IMR-90 (cell line): ENCODE results near the gene NMT1. TPM values are rescaled to one million over a fixed set of nuclear protein-coding genes. Genes with fewer than 3 reads are reported as not detected.

ENCODE experiments used
- ATAC-seq: fragments of 200-7000 bp; cut with Tn5 transposase; 2 replicates; pipeline ENCODE4 v1.9.1; 2020; ENCODE audit warnings: low read depth, mild to moderate bottlenecking, moderate library complexity
- BruUV-seq: library from RNA; stranded (reverse); fragments of 400-500 nt; replicated peaks from 2 replicates; lab custom pipeline; 2021; lab: Mats Ljungman, UMichigan
- CTCF ChIA-PET: fragments of 300-600 bp; formaldehyde crosslinking; extraction: SDS; loops from one replicate; lab custom pipeline; 2021; ENCODE audit warnings: antibody characterized with exemption; lab: Yijun Ruan, JAX
- POLR2A ChIA-PET: fragments of 300-600 bp; sonication (Branson Sonifier 250); formaldehyde crosslinking; loops from one replicate; lab custom pipeline; 2022; ENCODE audit warnings: antibody characterized with exemption; ENCODE audit not compliant: unreplicated experiment; lab: Charles Lee
- DNase-seq: peaks from one replicate; pipeline ENCODE4 v3.0.0; 2013
- H2AFZ ChIP-seq: replicated peaks from 2 replicates; pipeline ENCODE3; 2013; ENCODE audit warnings: low read length, mild to moderate bottlenecking; ENCODE audit not compliant: poor library complexity
- H2AK5ac ChIP-seq: 2 replicates; pipeline ENCODE4 v1.6.1; 2013; ENCODE audit warnings: low read depth, low read length, inconsistent platforms
- H2AK9ac ChIP-seq: replicated peaks from 2 replicates; pipeline ENCODE3; 2013; ENCODE audit warnings: mild to moderate bottlenecking, low read depth, low read length, moderate library complexity; ENCODE audit not compliant: poor library complexity
- H2BK120ac ChIP-seq: 2 replicates; pipeline ENCODE4 v1.6.1; 2013; ENCODE audit warnings: low read depth, low read length, inconsistent platforms
- H2BK15ac ChIP-seq: 3 replicates; pipeline ENCODE4 v1.6.1; 2013; ENCODE audit warnings: low read depth, low read length, inconsistent platforms
- H2BK20ac ChIP-seq: 2 replicates; pipeline ENCODE4 v1.6.1; 2013; ENCODE audit warnings: low read depth, mild to moderate bottlenecking, inconsistent platforms, low read length, moderate library complexity
- H2BK5ac ChIP-seq: 2 replicates; pipeline ENCODE4 v1.6.1; 2013; ENCODE audit warnings: mild to moderate bottlenecking, low read depth, low read length, inconsistent platforms; ENCODE audit not compliant: poor library complexity, severe bottlenecking
- H3K14ac ChIP-seq: replicated peaks from 2 replicates; pipeline ENCODE4 v1.6.1; 2013; ENCODE audit warnings: low read depth, low read length, inconsistent platforms
- H3K18ac ChIP-seq: 2 replicates; pipeline ENCODE4 v1.6.1; 2013; ENCODE audit warnings: low read depth, low read length, control low read depth
- H3K23ac ChIP-seq: 2 replicates; pipeline ENCODE4 v1.6.1; 2013; ENCODE audit warnings: low read depth, low read length, inconsistent platforms
- H3K27ac ChIP-seq: 2 replicates; pipeline ENCODE4 v1.5.1; 2013; ENCODE audit warnings: mild to moderate bottlenecking, control low read depth, low read length; ENCODE audit not compliant: insufficient read depth
- H3K27me3 ChIP-seq: 2 replicates; pipeline ENCODE4 v1.6.1; 2013; ENCODE audit warnings: low read length; ENCODE audit not compliant: control insufficient read depth, insufficient read depth
- H3K36me3 ChIP-seq: 2 replicates; pipeline ENCODE4 v1.6.1; 2013; ENCODE audit warnings: low read length, mixed read lengths; ENCODE audit not compliant: control insufficient read depth, insufficient read depth
- H3K4ac ChIP-seq: 2 replicates; pipeline ENCODE4 v1.6.1; 2013; ENCODE audit warnings: low read depth, low read length, inconsistent platforms
- H3K4me1 ChIP-seq: 2 replicates; pipeline ENCODE4 v1.6.1; 2013; ENCODE audit warnings: low read length, mixed read lengths; ENCODE audit not compliant: control insufficient read depth, insufficient read depth
- H3K4me2 ChIP-seq: 2 replicates; pipeline ENCODE4 v1.6.1; 2013; ENCODE audit warnings: low read depth, mild to moderate bottlenecking, control low read depth, low read length, moderate library complexity
- H3K4me3 ChIP-seq: 2 replicates; pipeline ENCODE4 v1.5.1; 2013; ENCODE audit warnings: low read depth, mild to moderate bottlenecking, control low read depth, low read length, moderate library complexity; ENCODE audit not compliant: insufficient read depth
- H3K56ac ChIP-seq: 2 replicates; pipeline ENCODE4 v1.6.1; 2013; ENCODE audit warnings: low read length, inconsistent platforms; ENCODE audit not compliant: insufficient read depth; ENCODE audit errors: extremely low read depth
- H3K79me1 ChIP-seq, 2 experiments: 2 replicates each; pipeline ENCODE4 v1.6.1; 2013; ENCODE audit warnings: low read length in 2 of 2, inconsistent platforms in 1 of 2, low read depth in 1 of 2
- H3K9ac ChIP-seq: 2 replicates; pipeline ENCODE4 v1.6.1; 2013; ENCODE audit warnings: low read depth, low read length, control low read depth
- H3K9me1 ChIP-seq: 2 replicates; pipeline ENCODE4 v1.6.1; 2013; ENCODE audit warnings: low read length, inconsistent platforms; ENCODE audit not compliant: insufficient read depth
- H3K9me3 ChIP-seq: 2 replicates; pipeline ENCODE4 v1.6.1; 2013; ENCODE audit warnings: low read length; ENCODE audit not compliant: control insufficient read depth, insufficient read depth
- H4K20me1 ChIP-seq: 2 replicates; pipeline ENCODE4 v1.6.1; 2013; ENCODE audit warnings: low read length, inconsistent platforms; ENCODE audit not compliant: insufficient read depth
- H4K5ac ChIP-seq: 2 replicates; pipeline ENCODE4 v1.6.1; 2013; ENCODE audit warnings: mild to moderate bottlenecking, low read depth, low read length, control low read depth
- H4K8ac ChIP-seq, 2 experiments: 2 replicates each; pipeline ENCODE4 v1.6.1; 2013; ENCODE audit warnings: low read depth in 2 of 2, low read length in 2 of 2, control low read depth in 1 of 2, inconsistent platforms in 1 of 2
- H4K91ac ChIP-seq: 2 replicates; pipeline ENCODE4 v1.6.1; 2013; ENCODE audit warnings: low read depth, low read length, inconsistent platforms; ENCODE audit not compliant: insufficient read depth
- MAFK ChIP-seq: IDR thresholded peaks from 2 replicates; pipeline ENCODE4 v1.6.1; 2012; ENCODE audit warnings: low read depth, low read length, improper control_type of control experiment
- MAZ ChIP-seq: IDR thresholded peaks from 2 replicates; pipeline ENCODE4 v1.6.1; 2012; ENCODE audit warnings: low read depth, mild to moderate bottlenecking, low read length, improper control_type of control experiment, moderate library complexity, borderline replicate concordance
- RFX5 ChIP-seq: IDR thresholded peaks from 2 replicates; pipeline ENCODE4 v1.8.0; 2012; ENCODE audit warnings: low read depth, mild to moderate bottlenecking, low read length, moderate library complexity
- WGBS, 2 experiments: methylation state at CpG; one replicate each; pipeline versions ENCODE4 v1.1.5 to v1.1.7; 2013; ENCODE audit warnings: missing lambda C conversion rate in 2 of 2; ENCODE audit not compliant: insufficient read length in 1 of 2; ENCODE audit errors: extremely low coverage in 2 of 2; 5-methylcytosine and 5-hydroxymethylcytosine counted together
- dilution Hi-C: fragments of 300-500 bp; cut with HindIII; formaldehyde crosslinking; loops from one replicate; pipeline ENCODE4 v1.14.3; 2018; ENCODE audit warnings: low sequenced_read_pairs; ENCODE audit not compliant: unreplicated experiment
- in situ Hi-C: fragments of 300-500 bp; cut with MboI; formaldehyde crosslinking; loops from 3 replicates; pipeline ENCODE4 v1.14.3; 2019; ENCODE audit warnings: low sequenced_read_pairs, inconsistent platforms, mixed read lengths
- intact Hi-C: fragments of 100-400 bp; cut with micrococcal nuclease; formaldehyde crosslinking; loops from 2 replicates; pipeline ENCODE4 v1.10.0; 2022
- polyA plus RNA-seq, 3 experiments: library from polyadenylated mRNA; depleted of rRNA; stranded (reverse); fragments of >200 nt; gene quantifications; 2 replicates each; pipeline ENCODE4 v1.2.3, GENCODE V29; 2012; ENCODE audit warnings: low replicate concordance in 1 of 3
- total RNA-seq: library from RNA; depleted of rRNA; stranded (reverse); fragments of >200 nt; gene quantifications from 2 replicates; pipeline ENCODE4 v1.2.3, GENCODE V29; 2012

NMT1 gene
- total and polyA plus RNA-seq, 2 of the 4 experiments (the other 2 are of a cell fraction) = 38.0 to 60.6 TPM

GRCh38 chr17:45143094-45143670, 82.1 kb downstream of the NMT1 start (continued):
- no peak for TF ChIP-seq RFX5

- H3K4me2 ChIP-seq = peak overlapping the region; percentile 67
- peak overlapping the region; percentile 22 for H3K4me3 ChIP-seq
- ATAC-seq (peak; percentile 49), DNase-seq (peak; percentile 80)
- in situ Hi-C loops = no loop called here
- intact Hi-C loops = no loop called here
- peaks cover 5% of the 10 kb centered on the region for H4K20me1 ChIP-seq
- H3K23ac ChIP-seq = peak overlapping the region; percentile 72; the same call in 1 of the 2 replicates
- peak overlapping the region; percentile 86 to 93 for H4K8ac ChIP-seq
- H4K5ac ChIP-seq = peak overlapping the region; percentile 90
- TF ChIP-seq MAFK = no peak
- TF ChIP-seq MAZ = peak; percentile 84; the same call in 1 of the 2 replicates
- peak overlapping the region; percentile 74 for H3K56ac ChIP-seq
- peak overlapping the region; percentile 85 for H4K91ac ChIP-seq
- peak overlapping the region; percentile 41; the same call in 1 of the 3 replicates for H2BK15ac ChIP-seq
- peak overlapping the region; percentile 98 for H3K27ac ChIP-seq
- H3K36me3 ChIP-seq = no peaks in the 10 kb centered on the region
- H3K14ac ChIP-seq = peak overlapping the region; percentile 85
- peak overlapping the region; percentile 85 for H2AK5ac ChIP-seq
- no peaks in the 10 kb centered on the region for H3K27me3 ChIP-seq
- H2AFZ ChIP-seq = peak overlapping the region; percentile 95
- H2AK9ac ChIP-seq = peak overlapping the region; percentile 98
- H2BK20ac ChIP-seq = 0 out of 2 replicates have a peak overlapping the region, but pooled peaks have one; percentile 13
- H3K9ac ChIP-seq = peak overlapping the region; percentile 69
- H3K18ac ChIP-seq = peak overlapping the region; percentile 52; the same call in 1 of the 2 replicates
- H3K4me1 ChIP-seq = peaks cover 14% of the 10 kb centered on the region
- ChIA-PET CTCF (interaction anchor here (0.5 to 1.4 kb wide), 3 partner anchors 9 to 68 kb away, joined by 3 to 10 read pairs (median 3); partner anchors contain the start of gene ACBD4), POLR2A (no interaction called here)
- BruUV-seq = no TSS peak
- no CpG with 5 or more reads among the region's 21 CpGs for WGBS, 2 experiments
- H2BK120ac ChIP-seq = peak overlapping the region; percentile 79
- peaks cover 0 to 24% of the 10 kb centered on the region in 2 experiments; a peak in 2 of 4 replicates for H3K79me1 ChIP-seq
- dilution Hi-C loops = no loop called here
- peaks cover 14% of the 10 kb centered on the region for H3K9me1 ChIP-seq
- peak overlapping the region; percentile 97 for H3K4ac ChIP-seq
- H2BK5ac ChIP-seq = peak overlapping the region; percentile 90
- H3K9me3 ChIP-seq = no peaks in the 10 kb centered on the region
Observed at GRCh38 chr17:45143767-45144198, 82.7 kb downstream of the NMT1 start.
